ENCODE data around the gene COL4A2. TPM values are rescaled to one million over a fixed set of nuclear protein-coding genes. Genes with fewer than 3 reads are reported as not detected.

COL4A2 gene
- total RNA-seq, 1 donor from 2014 or later = not detected

- no peak for TF ChIP-seq CTCF (IDR thresholded peaks at IDR 0.05)
- intact Hi-C loops (cut with micrococcal nuclease) = no loop called here
- CTCF ChIA-PET = no interaction called here
- no peak overlapping the region for H3K27ac Mint-ChIP-seq
- no peaks in the 10 kb centered on the region for H3K4me1 Mint-ChIP-seq
- no peaks in the 10 kb centered on the region for H3K9me3 Mint-ChIP-seq
- POLR2A ChIA-PET = no interaction called here
- H3K36me3 Mint-ChIP-seq (ENCODE audit: low read depth) = no peaks in the 10 kb centered on the region
- no peak overlapping the region for H3K4me3 Mint-ChIP-seq
- no peaks in the 10 kb centered on the region for H3K27me3 Mint-ChIP-seq
- no peak for DNase-seq
- no peak for ATAC-seq (ENCODE audit: low read depth)
Measured at GRCh38 chr13:110272227-110272626, 34.9 kb upstream of the COL4A2 start.

GRCh38 chr13:110272651-110273050 is 34.4 kb upstream of the COL4A2 start:
- no peak overlapping the region for H3K27ac Mint-ChIP-seq
- no peak for TF ChIP-seq CTCF (IDR thresholded peaks at IDR 0.05)
- ATAC-seq (ENCODE audit: low read depth) (no peak), DNase-seq (no peak)
- no peaks in the 10 kb centered on the region for H3K27me3 Mint-ChIP-seq
- no peaks in the 10 kb centered on the region for H3K4me1 Mint-ChIP-seq
- CTCF ChIA-PET = no interaction called here
- H3K9me3 Mint-ChIP-seq = no peaks in the 10 kb centered on the region
- intact Hi-C loops (cut with micrococcal nuclease) = no loop called here
- no peak overlapping the region for H3K4me3 Mint-ChIP-seq
- H3K36me3 Mint-ChIP-seq (ENCODE audit: low read depth) = no peaks in the 10 kb centered on the region
- POLR2A ChIA-PET = no interaction called here

- Mint-ChIP-seq H3K27ac (no peak overlapping the region), H3K27me3 (no peaks in the 10 kb centered on the region), H3K4me1 (no peaks in the 10 kb centered on the region), H3K36me3 (ENCODE audit: low read depth) (no peaks in the 10 kb centered on the region), H3K4me3 (no peak overlapping the region), H3K9me3 (no peaks in the 10 kb centered on the region)
- ChIA-PET POLR2A (no interaction called here), CTCF (no interaction called here)
- TF ChIP-seq CTCF (IDR thresholded peaks at IDR 0.05) = no peak
- intact Hi-C loops (cut with micrococcal nuclease) = no loop called here
- DNase-seq (no peak), ATAC-seq (ENCODE audit: low read depth) (no peak)
Measured at GRCh38 chr13:110273254-110273653, 33.8 kb upstream of the COL4A2 start.

GRCh38 chr13:110274687-110275086 is 32.4 kb upstream of the COL4A2 start:
- Mint-ChIP-seq H3K4me1 (no peaks in the 10 kb centered on the region), H3K27ac (no peak overlapping the region), H3K4me3 (no peak overlapping the region), H3K36me3 (ENCODE audit: low read depth) (no peaks in the 10 kb centered on the region), H3K27me3 (no peaks in the 10 kb centered on the region), H3K9me3 (no peaks in the 10 kb centered on the region)
- DNase-seq (no peak), ATAC-seq (ENCODE audit: low read depth) (no peak)
- ChIA-PET CTCF (no interaction called here), POLR2A (interaction anchor here (0.5 kb wide), 1 partner anchor 28 kb away, joined by 4 read pairs; no protein-coding TSS in a partner anchor)
- TF ChIP-seq CTCF (IDR thresholded peaks at IDR 0.05) = no peak
- intact Hi-C loops (cut with micrococcal nuclease) = no loop called here

- H3K4me1 Mint-ChIP-seq = no peaks in the 10 kb centered on the region
- ATAC-seq (ENCODE audit: low read depth) (no peak), DNase-seq (no peak)
- H3K4me3 Mint-ChIP-seq = no peak overlapping the region
- no peak overlapping the region for H3K27ac Mint-ChIP-seq
- ChIA-PET POLR2A (no interaction called here), CTCF (no interaction called here)
- H3K27me3 Mint-ChIP-seq = no peaks in the 10 kb centered on the region
- no peaks in the 10 kb centered on the region for H3K9me3 Mint-ChIP-seq
- no peak for TF ChIP-seq CTCF (IDR thresholded peaks at IDR 0.05)
- intact Hi-C loops (cut with micrococcal nuclease) = no loop called here
- H3K36me3 Mint-ChIP-seq (ENCODE audit: low read depth) = no peaks in the 10 kb centered on the region
Measured at GRCh38 chr13:110275931-110276552, 31.0 kb upstream of the COL4A2 start.
